ENCODE measurements around the gene NAB2. TPM values are rescaled to one million over a fixed set of nuclear protein-coding genes. Genes with fewer than 3 reads are reported as not detected.

NAB2 gene
- total and polyA plus RNA-seq, 9 of the 15 experiments (the other 6 are each of a cell fraction or from before 2014, with no cell fraction given), result 0.45 to 40.9 (median 20.4) TPM

DNA sequence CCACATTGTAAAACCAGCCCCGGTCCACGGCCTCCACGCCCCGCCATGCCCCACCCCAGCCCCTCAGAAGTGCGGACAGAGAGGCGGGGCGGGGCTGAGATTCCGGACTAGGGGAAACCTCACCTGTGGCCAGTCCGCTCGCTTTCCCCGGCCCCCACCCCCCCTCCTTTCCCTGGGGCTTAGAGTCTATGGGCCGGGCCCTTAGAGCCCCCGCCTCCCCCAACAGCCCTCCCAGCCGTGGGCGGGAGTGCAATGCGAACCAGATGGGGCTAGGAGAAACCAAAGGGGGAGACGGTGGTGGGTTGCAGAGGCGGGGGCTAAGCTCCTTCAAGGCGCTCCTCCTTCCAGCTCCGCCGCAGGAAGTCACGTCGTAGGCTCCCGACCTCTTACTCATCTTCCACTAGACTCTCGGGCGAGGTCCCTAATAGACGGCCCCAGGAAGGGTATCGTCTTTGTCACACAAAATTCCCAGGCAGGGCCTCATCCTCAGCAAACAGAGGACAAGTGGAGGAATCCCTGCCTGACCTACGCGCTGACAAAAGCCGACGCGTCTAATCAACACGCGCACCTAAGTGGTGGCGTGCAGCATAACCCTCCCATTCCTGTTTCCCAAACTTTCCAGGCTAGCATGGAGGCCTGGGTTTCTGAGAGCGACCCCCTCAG is 1.1 kb upstream of the NAB2 start (continued):
- TF ChIP-seq, protein P1, sequence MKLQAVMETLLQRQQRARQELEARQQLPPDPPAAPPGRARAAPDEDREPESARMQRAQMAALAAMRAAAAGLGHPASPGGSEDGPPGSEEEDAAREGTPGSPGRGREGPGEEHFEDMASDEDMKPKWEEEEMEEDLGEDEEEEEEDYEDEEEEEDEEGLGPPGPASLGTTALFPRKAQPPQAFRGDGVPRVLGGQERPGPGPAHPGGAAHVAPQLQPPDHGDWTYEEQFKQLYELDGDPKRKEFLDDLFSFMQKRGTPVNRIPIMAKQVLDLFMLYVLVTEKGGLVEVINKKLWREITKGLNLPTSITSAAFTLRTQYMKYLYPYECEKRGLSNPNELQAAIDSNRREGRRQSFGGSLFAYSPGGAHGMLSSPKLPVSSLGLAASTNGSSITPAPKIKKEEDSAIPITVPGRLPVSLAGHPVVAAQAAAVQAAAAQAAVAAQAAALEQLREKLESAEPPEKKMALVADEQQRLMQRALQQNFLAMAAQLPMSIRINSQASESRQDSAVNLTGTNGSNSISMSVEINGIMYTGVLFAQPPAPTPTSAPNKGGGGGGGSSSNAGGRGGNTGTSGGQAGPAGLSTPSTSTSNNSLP (IDR thresholded peaks at IDR 0.05; ENCODE audit: borderline replicate concordance, low read depth, low read length), result no peak
- TF ChIP-seq NR2C2 (CRISPR knock-in tag; IDR thresholded peaks at IDR 0.05) (no peak), NR2C2 (tag; IDR thresholded peaks at IDR 0.05) (peak; percentile 34; the same call in 1 of the 2 replicates), EWSR1 (IDR thresholded peaks at IDR 0.05; ENCODE audit: borderline replicate concordance, low read depth, partially characterized antibody) (no peak)
- TF ChIP-seq, protein P2, sequence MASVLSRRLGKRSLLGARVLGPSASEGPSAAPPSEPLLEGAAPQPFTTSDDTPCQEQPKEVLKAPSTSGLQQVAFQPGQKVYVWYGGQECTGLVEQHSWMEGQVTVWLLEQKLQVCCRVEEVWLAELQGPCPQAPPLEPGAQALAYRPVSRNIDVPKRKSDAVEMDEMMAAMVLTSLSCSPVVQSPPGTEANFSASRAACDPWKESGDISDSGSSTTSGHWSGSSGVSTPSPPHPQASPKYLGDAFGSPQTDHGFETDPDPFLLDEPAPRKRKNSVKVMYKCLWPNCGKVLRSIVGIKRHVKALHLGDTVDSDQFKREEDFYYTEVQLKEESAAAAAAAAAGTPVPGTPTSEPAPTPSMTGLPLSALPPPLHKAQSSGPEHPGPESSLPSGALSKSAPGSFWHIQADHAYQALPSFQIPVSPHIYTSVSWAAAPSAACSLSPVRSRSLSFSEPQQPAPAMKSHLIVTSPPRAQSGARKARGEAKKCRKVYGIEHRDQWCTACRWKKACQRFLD (CRISPR knock-in tag; IDR thresholded peaks at IDR 0.05), result no peak
- TF ChIP-seq, protein P3, sequence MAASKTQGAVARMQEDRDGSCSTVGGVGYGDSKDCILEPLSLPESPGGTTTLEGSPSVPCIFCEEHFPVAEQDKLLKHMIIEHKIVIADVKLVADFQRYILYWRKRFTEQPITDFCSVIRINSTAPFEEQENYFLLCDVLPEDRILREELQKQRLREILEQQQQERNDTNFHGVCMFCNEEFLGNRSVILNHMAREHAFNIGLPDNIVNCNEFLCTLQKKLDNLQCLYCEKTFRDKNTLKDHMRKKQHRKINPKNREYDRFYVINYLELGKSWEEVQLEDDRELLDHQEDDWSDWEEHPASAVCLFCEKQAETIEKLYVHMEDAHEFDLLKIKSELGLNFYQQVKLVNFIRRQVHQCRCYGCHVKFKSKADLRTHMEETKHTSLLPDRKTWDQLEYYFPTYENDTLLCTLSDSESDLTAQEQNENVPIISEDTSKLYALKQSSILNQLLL (CRISPR knock-in tag; IDR thresholded peaks at IDR 0.05; ENCODE audit: borderline replicate concordance), result no peak
- TF ChIP-seq, protein P4, sequence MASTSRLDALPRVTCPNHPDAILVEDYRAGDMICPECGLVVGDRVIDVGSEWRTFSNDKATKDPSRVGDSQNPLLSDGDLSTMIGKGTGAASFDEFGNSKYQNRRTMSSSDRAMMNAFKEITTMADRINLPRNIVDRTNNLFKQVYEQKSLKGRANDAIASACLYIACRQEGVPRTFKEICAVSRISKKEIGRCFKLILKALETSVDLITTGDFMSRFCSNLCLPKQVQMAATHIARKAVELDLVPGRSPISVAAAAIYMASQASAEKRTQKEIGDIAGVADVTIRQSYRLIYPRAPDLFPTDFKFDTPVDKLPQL (IDR thresholded peaks at IDR 0.05; ENCODE audit: extremely low read depth, insufficient read length), result no peak

Data from K562 (cell line).